NT2/D1 (cell line): ENCODE data around the gene LRCH3.

Experiments
- SUZ12 ChIP-seq: IDR thresholded peaks from 2 replicates; pipeline ENCODE4 v1.6.1; 2011; ENCODE audit not compliant: insufficient read length, insufficient read depth; ENCODE audit errors: extremely low read depth
- YY1 ChIP-seq: IDR thresholded peaks from 2 replicates; pipeline ENCODE4 v1.6.1; 2011; ENCODE audit not compliant: insufficient read length, insufficient read depth
- ZNF274 ChIP-seq: IDR thresholded peaks from 2 replicates; pipeline ENCODE4 v1.6.1; 2011; ENCODE audit warnings: mild to moderate bottlenecking, low read depth, low read length

GRCh38 chr3:197758512-197758911 is 32.5 kb upstream of the LRCH3 start:
- TF ChIP-seq ZNF274 (no peak), YY1 (no peak), SUZ12 (no peak)
